H1 (cell line): ENCODE results near the gene FBXL16. TPM values are rescaled to one million over a fixed set of nuclear protein-coding genes. Genes with fewer than 3 reads are reported as not detected.

Experiments used
- CTCF ChIA-PET: fragments of 300-600 bp; sonication (Branson Sonifier 250); formaldehyde crosslinking; loops from one replicate; lab custom pipeline; 2021; ENCODE audit not compliant: partially characterized antibody; lab: Charles Lee
- POLR2A ChIA-PET: fragments of 300-600 bp; sonication (Branson Sonifier 250); formaldehyde crosslinking; loops from one replicate; lab custom pipeline; 2021; ENCODE audit warnings: inconsistent platforms; ENCODE audit not compliant: partially characterized antibody; lab: Charles Lee
- DNase-seq, 2 experiments: peaks; one replicate each; pipeline versions ENCODE4 v3.0.0 to v3.0.0-alpha.2; 2010 to 2022; ENCODE audit warnings: low spot score in 2 of 2, low read depth in 1 of 2, mixed read lengths in 1 of 2
- FAIRE-seq: peaks from 2 replicates; lab custom pipeline; 2011; peaks lifted over from hg19 to GRCh38; lab: Jason Lieb, UNC
- H2AFZ ChIP-seq: 2 replicates; pipeline ENCODE4 v1.8.1; 2012; ENCODE audit warnings: low read length, inconsistent platforms
- H2AK5ac ChIP-seq: 2 replicates; pipeline ENCODE4 v1.6.1; 2013; ENCODE audit warnings: low read depth, low read length
- H2BK120ac ChIP-seq: replicated peaks from 2 replicates; pipeline ENCODE3; 2013; ENCODE audit warnings: low read depth, low read length, inconsistent platforms
- H2BK12ac ChIP-seq: 2 replicates; pipeline ENCODE4 v1.6.1; 2013; ENCODE audit warnings: low read depth, low read length
- H2BK15ac ChIP-seq: 2 replicates; pipeline ENCODE4 v1.6.1; 2013; ENCODE audit warnings: low read length
- H2BK20ac ChIP-seq: 2 replicates; pipeline ENCODE4 v1.6.1; 2013; ENCODE audit warnings: low read length
- H2BK5ac ChIP-seq: 2 replicates; pipeline ENCODE4 v1.6.1; 2013; ENCODE audit warnings: low read depth, low read length
- H3K14ac ChIP-seq: 2 replicates; pipeline ENCODE4 v1.6.1; 2013; ENCODE audit warnings: inconsistent platforms; ENCODE audit not compliant: insufficient read length
- H3K18ac ChIP-seq: 2 replicates; pipeline ENCODE4 v1.6.1; 2013; ENCODE audit warnings: low read length; ENCODE audit errors: extremely low read depth
- H3K23ac ChIP-seq: 2 replicates; pipeline ENCODE4 v1.6.1; 2013; ENCODE audit warnings: inconsistent platforms; ENCODE audit not compliant: insufficient read length
- H3K23me2 ChIP-seq: 2 replicates; pipeline ENCODE4 v1.6.1; 2013; ENCODE audit warnings: low read depth, low read length
- H3K27ac ChIP-seq: 2 replicates; pipeline ENCODE4 v1.6.1; 2011; ENCODE audit warnings: low read depth, low read length, inconsistent platforms
- H3K27me3 ChIP-seq, 4 experiments: replicated peaks in 1 of 4; 1 replicate in 1 of 4; 2 replicates in 3 of 4; pipeline versions ENCODE4 v1.6.1 to v1.8.1; 2011 to 2013; ENCODE audit warnings: low read length in 3 of 4, mild to moderate bottlenecking in 3 of 4, inconsistent platforms in 2 of 4, mixed read lengths in 2 of 4, moderate library complexity in 1 of 4; ENCODE audit not compliant: control insufficient read depth in 3 of 4, insufficient read depth in 3 of 4; ENCODE audit errors: extremely low read depth in 1 of 4
- H3K36me3 ChIP-seq, 4 experiments: 2 replicates each; pipeline versions ENCODE4 v1.6.1 to v1.8.1; 2011 to 2013; ENCODE audit warnings: mild to moderate bottlenecking in 4 of 4, low read length in 3 of 4, moderate library complexity in 2 of 4, control low read depth in 1 of 4, inconsistent platforms in 1 of 4; ENCODE audit not compliant: insufficient read depth in 4 of 4, control insufficient read depth in 2 of 4
- H3K4ac ChIP-seq: replicated peaks from 2 replicates; pipeline ENCODE3; 2013; ENCODE audit warnings: low read length, low read depth, mixed read lengths, inconsistent platforms; ENCODE audit not compliant: insufficient read length
- H3K4me1 ChIP-seq, 4 experiments: replicated peaks in 1 of 4; 1 replicate in 1 of 4; 2 replicates in 3 of 4; pipeline versions ENCODE4 v1.6.1 to v1.8.1; 2011 to 2013; ENCODE audit warnings: low read length in 3 of 4, inconsistent platforms in 2 of 4, mixed read lengths in 1 of 4; ENCODE audit not compliant: insufficient read depth in 4 of 4, control insufficient read depth in 3 of 4
- H3K4me2 ChIP-seq, 2 experiments: 2 replicates each; pipeline versions ENCODE4 v1.6.1 to v1.8.1; 2011 to 2013; ENCODE audit warnings: low read depth in 2 of 2, low read length in 2 of 2, control low read depth in 1 of 2, inconsistent platforms in 1 of 2, mild to moderate bottlenecking in 1 of 2; ENCODE audit not compliant: insufficient read depth in 1 of 2
- H3K4me3 ChIP-seq, 4 experiments: fragments of 200-600, 300-600 bp in 1 of 4; sonication (generic), shearing (Covaris generic), sonication (Bioruptor Twin) in 1 of 4; 2 replicates each; pipeline versions ENCODE4 v1.5.1 to v1.8.1; 2011 to 2016; ENCODE audit warnings: low read length in 4 of 4, low read depth in 3 of 4, control low read depth in 2 of 4, inconsistent platforms in 2 of 4, mild to moderate bottlenecking in 2 of 4, mixed read lengths in 1 of 4, moderate library complexity in 1 of 4; ENCODE audit not compliant: insufficient read depth in 2 of 4; ENCODE audit errors: extremely low read depth in 1 of 4
- H3K56ac ChIP-seq: replicated peaks from 2 replicates; pipeline ENCODE3; 2013; ENCODE audit warnings: low read depth, mild to moderate bottlenecking, mixed read lengths, low read length, inconsistent platforms; ENCODE audit not compliant: insufficient read length
- H3K79me1 ChIP-seq: 2 replicates; pipeline ENCODE4 v1.6.1; 2013; ENCODE audit warnings: low read depth, low read length, control low read depth
- H3K79me2 ChIP-seq, 2 experiments: 2 replicates each; pipeline versions ENCODE4 v1.6.1 to v1.8.1; 2012 to 2013; ENCODE audit warnings: low read length in 2 of 2, mild to moderate bottlenecking in 2 of 2, inconsistent platforms in 1 of 2; ENCODE audit not compliant: insufficient read depth in 2 of 2, control insufficient read depth in 1 of 2
- H3K9ac ChIP-seq, 4 experiments: replicated peaks in 1 of 4; 1 replicate in 1 of 4; 2 replicates in 3 of 4; pipeline versions ENCODE4 v1.6.1 to v1.8.1; 2011 to 2013; ENCODE audit warnings: low read depth in 3 of 4, low read length in 3 of 4, control low read depth in 2 of 4, mild to moderate bottlenecking in 2 of 4, moderate library complexity in 2 of 4, inconsistent platforms in 1 of 4; ENCODE audit errors: extremely low read depth in 1 of 4
- H3K9me3 ChIP-seq, 2 experiments: 2 replicates each; pipeline versions ENCODE4 v1.6.1 to v1.8.1; 2012 to 2013; ENCODE audit warnings: mild to moderate bottlenecking in 2 of 2, moderate library complexity in 2 of 2, control low read depth in 1 of 2, inconsistent platforms in 1 of 2, low read depth in 1 of 2, low read length in 1 of 2, mixed read lengths in 1 of 2; ENCODE audit not compliant: insufficient read depth in 2 of 2
- H4K20me1 ChIP-seq, 2 experiments: replicated peaks in 1 of 2; 2 replicates each; pipeline versions ENCODE3 to v1.8.1; 2011 to 2013; ENCODE audit warnings: inconsistent platforms in 2 of 2, low read length in 2 of 2, mild to moderate bottlenecking in 1 of 2; ENCODE audit not compliant: insufficient read depth in 2 of 2, control insufficient read depth in 1 of 2
- H4K5ac ChIP-seq: 2 replicates; pipeline ENCODE4 v1.6.1; 2013; ENCODE audit warnings: low read length, low read depth, mixed read lengths, inconsistent platforms; ENCODE audit not compliant: insufficient read length
- H4K8ac ChIP-seq: 2 replicates; pipeline ENCODE4 v1.8.0; 2013; ENCODE audit warnings: mild to moderate bottlenecking, moderate library complexity, low read length, inconsistent platforms; ENCODE audit not compliant: insufficient read depth; ENCODE audit errors: extremely low read depth
- H4K91ac ChIP-seq: replicated peaks from 2 replicates; pipeline ENCODE3; 2013; ENCODE audit warnings: low read length, mixed read lengths, inconsistent platforms; ENCODE audit not compliant: insufficient read length
- JUN ChIP-seq: IDR thresholded peaks from 2 replicates; pipeline ENCODE4 v1.6.1; 2011; ENCODE audit warnings: low read depth, mild to moderate bottlenecking, improper control_type of control experiment, low read length
- SP2 ChIP-seq: IDR thresholded peaks from 2 replicates; pipeline ENCODE4 v1.6.1; 2012; ENCODE audit warnings: mild to moderate bottlenecking, low read length, inconsistent platforms
- TEAD4 ChIP-seq: IDR thresholded peaks from 2 replicates; pipeline ENCODE4 v1.6.1; 2012; ENCODE audit warnings: low read depth, low read length, inconsistent platforms, mixed read lengths
- YY1 ChIP-seq: IDR thresholded peaks from 2 replicates; pipeline ENCODE4 v1.6.1; 2011; ENCODE audit warnings: low read depth, mild to moderate bottlenecking, low read length
- WGBS, 2 experiments: shearing (Covaris generic) in 1 of 2; methylation state at CpG; one replicate each; pipeline versions ENCODE4 v1.1.6 to v1.1.7; 2013 to 2015; ENCODE audit warnings: low lambda C conversion rate in 2 of 2, mixed read lengths in 2 of 2, inconsistent platforms in 1 of 2, low coverage in 1 of 2, missing lambda C conversion rate in 1 of 2; ENCODE audit not compliant: insufficient replicate concordance in 2 of 2, insufficient coverage in 1 of 2, insufficient read length in 1 of 2; ENCODE audit errors: extremely low coverage in 1 of 2, missing lambda C conversion rate in 1 of 2; 5-methylcytosine and 5-hydroxymethylcytosine counted together
- polyA plus RNA-seq, 7 experiments: library from polyadenylated mRNA; depleted of rRNA in 3 of 7; stranded (reverse) in 5 of 7; unstranded in 2 of 7; fragments of >200 nt in 5 of 7; fragments of 200-250 nt in 2 of 7; gene quantifications; 1 replicate in 5 of 7; 2 replicates in 1 of 7; 4 replicates in 1 of 7; pipeline versions ENCODE4 v1.2.1 to v1.2.3, GENCODE V29; 2011 to 2013; ENCODE audit warnings: missing spikeins in 2 of 7, mixed read lengths in 2 of 7
- total RNA-seq: library from RNA; stranded (reverse); fragmentation: NEBNext Ultra II Directional; extraction: Animal tissue kit (Norgen Biotek cat#: 25700); gene quantifications from 2 replicates; pipeline ENCODE4 v1.2.1, GENCODE V29; 2021

The FBXL16 gene
- total and polyA plus RNA-seq, 2 of the 8 experiments (the other 6 are each of a cell fraction or from before 2014, with no cell fraction given): 12.5 to 12.8 TPM

DNA sequence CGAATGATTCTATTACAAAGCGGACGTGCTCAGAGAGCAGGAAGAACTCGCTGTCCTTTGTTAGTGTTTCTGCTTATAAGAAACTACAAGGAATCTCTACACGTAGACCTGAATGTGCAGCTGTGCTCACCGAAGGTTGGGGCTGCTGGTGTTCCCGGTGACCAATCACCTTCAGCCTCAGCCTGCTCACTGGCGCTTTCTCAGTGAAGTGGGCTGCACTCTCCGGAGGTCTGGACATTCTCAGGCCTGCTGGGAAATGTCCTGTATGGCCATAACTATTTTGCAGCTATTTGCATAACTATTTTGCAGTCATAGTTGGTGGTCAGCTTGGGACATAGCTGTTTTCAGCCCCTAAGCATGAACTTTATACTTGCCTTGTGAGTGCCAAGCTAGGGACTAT, 44.9 kb upstream of the FBXL16 start:
- no peak for DNase-seq
- no peak overlapping the region for H3K4me2 ChIP-seq
- no peaks in the 10 kb centered on the region for H3K79me2 ChIP-seq
- no peak overlapping the region for H3K14ac ChIP-seq
- peaks cover 3 to 12% (median 5%) of the 10 kb centered on the region in 4 experiments; a peak in 5 of 7 replicates for H3K4me1 ChIP-seq
- no peak overlapping the region for H3K23ac ChIP-seq
- no peak overlapping the region for H2BK20ac ChIP-seq
- H3K18ac ChIP-seq: no peak overlapping the region
- H3K36me3 ChIP-seq: no peaks in the 10 kb centered on the region
- no peak overlapping the region for H4K5ac ChIP-seq
- H4K20me1 ChIP-seq: no peaks in the 10 kb centered on the region
- ChIA-PET POLR2A (interaction anchor here (0.9 to 2.0 kb wide), 7 partner anchors 10 to 38 kb away, joined by 3 to 7 read pairs (median 3); partner anchors contain the start of genes CHTF18, CIAO3, MSLN and RPUSD1), CTCF (interaction anchor here (0.6 to 35.8 kb wide), 9 partner anchors 10 to 578 kb away, joined by 3 to 977 read pairs (median 5); partner anchors contain the start of genes ANTKMT, CCDC78, CHTF18 and CIAO3)
- no peaks in the 10 kb centered on the region for H3K23me2 ChIP-seq
- no peak overlapping the region for H2BK12ac ChIP-seq
- H3K27ac ChIP-seq: no peak overlapping the region
- FAIRE-seq: no peak
- no peak overlapping the region for H3K56ac ChIP-seq
- 89% methylated on average over 9 of the region's 9 CpGs; no CpG with 5 or more reads in 1 of the 2 experiments for WGBS, 2 experiments
- H3K9me3 ChIP-seq: no peaks in the 10 kb centered on the region
- no peak overlapping the region for H2AK5ac ChIP-seq
- H3K9ac ChIP-seq: no peak overlapping the region
- no peak overlapping the region for H4K8ac ChIP-seq
- no peak overlapping the region for H2BK5ac ChIP-seq
- no peak overlapping the region for H4K91ac ChIP-seq
- TF ChIP-seq YY1 (no peak), SP2 (no peak), JUN (no peak), TEAD4 (no peak)
- H2BK15ac ChIP-seq: no peak overlapping the region
- H3K79me1 ChIP-seq: no peaks in the 10 kb centered on the region
- no peak overlapping the region for H2BK120ac ChIP-seq
- H3K27me3 ChIP-seq: no peaks in the 10 kb centered on the region
- no peak overlapping the region for H2AFZ ChIP-seq
- H3K4me3 ChIP-seq: no peak overlapping the region
- no peak overlapping the region for H3K4ac ChIP-seq
